Measurements from ENCODE around the gene FLAD1. TPM values are rescaled to one million over a fixed set of nuclear protein-coding genes. Genes with fewer than 3 reads are reported as not detected.

The FLAD1 gene
- total RNA-seq, 1 experiment from 2014 or later, result 75.1 TPM

- DNase-seq, result no peak
- intact Hi-C loops (cut with micrococcal nuclease; ENCODE audit: unreplicated experiment), result no loop called here
- Mint-ChIP-seq H3K4me1 (ENCODE audit: low read depth, unreplicated experiment) (peaks cover 1% of the 10 kb centered on the region), H3K4me3 (ENCODE audit: low read depth, unreplicated experiment) (no peak overlapping the region), H3K27me3 (ENCODE audit: unreplicated experiment) (no peaks in the 10 kb centered on the region), H3K9me3 (ENCODE audit: low read depth, unreplicated experiment) (no peaks in the 10 kb centered on the region), H3K27ac (ENCODE audit: unreplicated experiment) (no peak overlapping the region), H3K36me3 (ENCODE audit: insufficient read depth, unreplicated experiment) (peaks cover 38% of the 10 kb centered on the region)
- no TSS peak for BruUV-seq (replicated peaks)
- TF ChIP-seq CTCF (IDR thresholded peaks at IDR 0.05; ENCODE audit: unreplicated experiment), result no peak
- CTCF ChIA-PET, result interaction anchor here (0.9 kb wide), 1 partner anchor 23 kb away, joined by 3 read pairs; no protein-coding TSS in a partner anchor
Observed at GRCh38 chr1:154989195-154989860, 6.2 kb downstream of the FLAD1 start.

GRCh38 chr1:154990276-154990675, 7.1 kb downstream of the FLAD1 start:
- Mint-ChIP-seq H3K27me3 (ENCODE audit: unreplicated experiment) (no peaks in the 10 kb centered on the region), H3K4me3 (ENCODE audit: low read depth, unreplicated experiment) (no peak overlapping the region), H3K36me3 (ENCODE audit: insufficient read depth, unreplicated experiment) (peaks cover 39% of the 10 kb centered on the region), H3K9me3 (ENCODE audit: low read depth, unreplicated experiment) (no peaks in the 10 kb centered on the region), H3K4me1 (ENCODE audit: low read depth, unreplicated experiment) (no peaks in the 10 kb centered on the region), H3K27ac (ENCODE audit: unreplicated experiment) (no peak overlapping the region)
- no peak for TF ChIP-seq CTCF (IDR thresholded peaks at IDR 0.05; ENCODE audit: unreplicated experiment)
- CTCF ChIA-PET, result interaction anchor here (0.9 kb wide), 1 partner anchor 24 kb away, joined by 3 read pairs; no protein-coding TSS in a partner anchor
- intact Hi-C loops (cut with micrococcal nuclease; ENCODE audit: unreplicated experiment), result no loop called here
- no peak for DNase-seq
- BruUV-seq (replicated peaks), result no TSS peak

GRCh38 chr1:154992721-154993571, 9.8 kb downstream of the FLAD1 start:
- no peak overlapping the region for H3K27ac Mint-ChIP-seq (ENCODE audit: unreplicated experiment)
- peak; percentile 56 for DNase-seq
- intact Hi-C loops (cut with micrococcal nuclease; ENCODE audit: unreplicated experiment), result no loop called here
- H3K27me3 Mint-ChIP-seq (ENCODE audit: unreplicated experiment), result no peaks in the 10 kb centered on the region
- H3K4me1 Mint-ChIP-seq (ENCODE audit: low read depth, unreplicated experiment), result peaks cover 11% of the 10 kb centered on the region
- CTCF ChIA-PET, result interaction anchor here (0.6 to 2.2 kb wide), 10 partner anchors 10 to 260 kb away, joined by 3 to 13 read pairs (median 4); partner anchors contain the start of genes ADAM15, FLAD1 and PYGO2
- no peaks in the 10 kb centered on the region for H3K9me3 Mint-ChIP-seq (ENCODE audit: low read depth, unreplicated experiment)
- no peak for TF ChIP-seq CTCF (IDR thresholded peaks at IDR 0.05; ENCODE audit: unreplicated experiment)
- BruUV-seq (replicated peaks), result no TSS peak
- no peak overlapping the region for H3K4me3 Mint-ChIP-seq (ENCODE audit: low read depth, unreplicated experiment)
- peaks cover 38% of the 10 kb centered on the region for H3K36me3 Mint-ChIP-seq (ENCODE audit: insufficient read depth, unreplicated experiment)

GRCh38 chr1:154993572-154994268, 10.6 kb downstream of the FLAD1 start, which contains the start of gene LENEP:
TSS of gene LENEP (plus strand) at chr1:154993586. CDS start at chr1:154993608, 22 bp downstream.
- Mint-ChIP-seq H3K9me3 (ENCODE audit: low read depth, unreplicated experiment) (no peaks in the 10 kb centered on the region), H3K27me3 (ENCODE audit: unreplicated experiment) (no peaks in the 10 kb centered on the region), H3K4me3 (ENCODE audit: low read depth, unreplicated experiment) (no peak within 1 kb of the TSS), H3K4me1 (ENCODE audit: low read depth, unreplicated experiment) (peaks cover 17% of the 10 kb centered on the region), H3K36me3 (ENCODE audit: insufficient read depth, unreplicated experiment) (peaks cover 43% of the 10 kb centered on the region), H3K27ac (ENCODE audit: unreplicated experiment) (no peak within 1 kb of the TSS)
- intact Hi-C loops (cut with micrococcal nuclease; ENCODE audit: unreplicated experiment), result no loop called here
- no peak for TF ChIP-seq CTCF (IDR thresholded peaks at IDR 0.05; ENCODE audit: unreplicated experiment)
- no peak for DNase-seq
- CTCF ChIA-PET, result interaction anchor here (0.5 to 2.2 kb wide), 14 partner anchors 10 to 728 kb away, joined by 3 to 13 read pairs (median 4); partner anchors contain the start of genes ADAM15, FLAD1 and PYGO2
- BruUV-seq (replicated peaks), result no TSS peak
